GM18498 (cell line): ENCODE data around the gene NPAS3.

Experiments used
- ATAC-seq: cut with Tn5 transposase; IDR thresholded peaks from one replicate; pipeline ENCODE4 v1.9.1; 2021; ENCODE audit warnings: mild to moderate bottlenecking, moderate library complexity; ENCODE audit not compliant: unreplicated experiment

The NPAS3 gene

GRCh38 chr14:33691907-33692306, 753.2 kb downstream of the NPAS3 start:
- ATAC-seq = no peak

GRCh38 chr14:33692762-33693161, 754.1 kb downstream of the NPAS3 start:
- ATAC-seq = no peak

GRCh38 chr14:33693237-33693636, 754.6 kb downstream of the NPAS3 start:
- no peak for ATAC-seq

- ATAC-seq = no peak
These were observed 757.5 kb downstream of the NPAS3 start for GRCh38 chr14:33696165-33696564.

GRCh38 chr14:33699300-33699983, 760.8 kb downstream of the NPAS3 start:
- ATAC-seq = no peak

- ATAC-seq = no peak
These were observed 761.4 kb downstream of the NPAS3 start for GRCh38 chr14:33700052-33700451.

- ATAC-seq = no peak
These were observed 763.6 kb downstream of the NPAS3 start for GRCh38 chr14:33702293-33702692.

- no peak for ATAC-seq
These were observed 765.8 kb downstream of the NPAS3 start for GRCh38 chr14:33704481-33704880.

GRCh38 chr14:33705490-33705889, 766.8 kb downstream of the NPAS3 start:
- no peak for ATAC-seq

GRCh38 chr14:33707716-33708115, 769.0 kb downstream of the NPAS3 start:
- ATAC-seq = no peak

- ATAC-seq = no peak
These were observed 770.6 kb downstream of the NPAS3 start for GRCh38 chr14:33709283-33709682.

GRCh38 chr14:33709711-33710110, 771.0 kb downstream of the NPAS3 start:
- ATAC-seq = no peak

- ATAC-seq = no peak
These were observed 771.6 kb downstream of the NPAS3 start for GRCh38 chr14:33710273-33710672.

GRCh38 chr14:33711194-33711593, 772.5 kb downstream of the NPAS3 start:
- no peak for ATAC-seq

GRCh38 chr14:33711811-33712216, 773.1 kb downstream of the NPAS3 start:
- no peak for ATAC-seq

GRCh38 chr14:33714527-33715226, 776.0 kb downstream of the NPAS3 start:
- no peak for ATAC-seq

- no peak for ATAC-seq
These were observed 776.5 kb downstream of the NPAS3 start for GRCh38 chr14:33715227-33715528.

GRCh38 chr14:33716921-33717320, 778.2 kb downstream of the NPAS3 start:
- no peak for ATAC-seq

GRCh38 chr14:33717866-33718265, 779.2 kb downstream of the NPAS3 start:
- ATAC-seq = no peak

GRCh38 chr14:33720284-33720787, 781.7 kb downstream of the NPAS3 start:
- no peak for ATAC-seq

- no peak for ATAC-seq
These were observed 788.0 kb downstream of the NPAS3 start for GRCh38 chr14:33726685-33727084.

- no peak for ATAC-seq
These were observed 788.9 kb downstream of the NPAS3 start for GRCh38 chr14:33727606-33728005.
